GM10266 (cell line): ENCODE measurements around the gene TRPV6.

Experiments
- DNase-seq: peaks from one replicate; pipeline ENCODE4 v3.0.0; 2012; ENCODE audit errors: extremely low spot score
- CTCF ChIP-seq: IDR thresholded peaks from 2 replicates; pipeline ENCODE4 v1.5.1; 2012; ENCODE audit warnings: mild to moderate bottlenecking, low read depth; ENCODE audit not compliant: control insufficient read depth, insufficient read depth; ENCODE audit errors: missing control alignments

Gene TRPV6

DNA sequence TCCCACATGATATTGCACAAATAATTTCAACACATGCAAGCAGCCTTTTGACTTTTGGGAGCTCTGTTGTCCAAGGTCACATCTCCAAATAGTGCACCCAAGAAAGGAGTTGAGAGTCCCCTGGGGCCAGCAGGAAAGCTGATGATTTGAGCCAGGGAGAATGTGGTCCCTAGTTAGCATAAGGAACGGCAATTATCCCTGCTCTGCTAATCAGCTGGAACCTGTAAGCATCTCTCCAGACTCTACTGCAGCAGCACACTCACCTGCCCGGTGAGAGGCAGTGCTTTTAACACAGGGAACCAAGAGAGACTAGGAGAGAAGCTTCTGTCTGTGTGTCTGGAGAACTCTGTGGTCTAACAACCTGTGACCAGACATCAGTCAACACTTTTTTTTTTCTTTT is 31.0 kb upstream of the TRPV6 start:
- TF ChIP-seq CTCF = no peak
- DNase-seq = no peak

- no peak for DNase-seq
- TF ChIP-seq CTCF = no peak
These were observed 29.8 kb upstream of the TRPV6 start for GRCh38 chr7:142915315-142915714.

DNA sequence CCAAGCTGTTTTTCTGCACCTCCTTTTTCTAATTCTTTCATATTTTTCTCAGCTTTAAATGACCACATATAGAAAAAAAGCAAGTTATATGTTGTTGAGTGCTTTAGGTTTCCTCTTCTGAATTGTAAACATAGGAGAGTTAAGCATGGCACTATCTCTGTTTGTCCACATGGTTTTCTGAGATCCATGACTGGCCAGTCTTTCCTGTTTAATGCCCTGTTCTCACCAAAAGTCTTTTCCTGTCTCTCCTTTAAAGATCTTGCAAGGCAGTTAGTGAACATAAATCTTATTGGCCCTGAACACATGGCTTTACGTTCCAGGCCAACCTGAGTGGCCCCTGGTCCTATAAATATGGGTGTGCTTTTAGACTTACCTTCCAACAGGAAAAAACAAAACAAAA is 28.6 kb upstream of the TRPV6 start:
- TF ChIP-seq CTCF = no peak
- DNase-seq = no peak

DNA sequence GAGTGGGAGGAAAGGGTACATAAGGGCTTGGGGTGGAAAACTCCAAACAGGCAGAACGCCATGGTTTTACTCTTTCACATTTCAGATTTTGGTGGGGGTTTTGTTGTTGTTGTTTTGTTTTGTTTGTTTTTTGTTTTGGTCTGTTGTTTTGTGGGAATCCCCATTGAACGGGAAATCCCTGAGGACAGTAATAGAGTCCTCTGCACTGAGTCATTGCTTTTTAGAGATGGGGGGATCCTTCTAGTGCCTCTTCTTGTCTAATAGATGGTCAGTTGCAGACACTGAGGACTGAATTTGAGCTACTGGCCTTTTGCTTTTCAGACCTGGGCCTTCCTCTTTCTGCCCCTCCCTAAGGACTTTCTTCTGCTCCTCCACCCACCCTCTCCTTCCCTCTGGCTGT is 28.0 kb upstream of the TRPV6 start:
- TF ChIP-seq CTCF = no peak
- DNase-seq = no peak

- TF ChIP-seq CTCF = no peak
- DNase-seq = no peak
These were observed 27.5 kb upstream of the TRPV6 start for GRCh38 chr7:142913051-142913450.

GRCh38 chr7:142910481-142910880 is 24.9 kb upstream of the TRPV6 start:
- no peak for DNase-seq
- no peak for TF ChIP-seq CTCF

DNA sequence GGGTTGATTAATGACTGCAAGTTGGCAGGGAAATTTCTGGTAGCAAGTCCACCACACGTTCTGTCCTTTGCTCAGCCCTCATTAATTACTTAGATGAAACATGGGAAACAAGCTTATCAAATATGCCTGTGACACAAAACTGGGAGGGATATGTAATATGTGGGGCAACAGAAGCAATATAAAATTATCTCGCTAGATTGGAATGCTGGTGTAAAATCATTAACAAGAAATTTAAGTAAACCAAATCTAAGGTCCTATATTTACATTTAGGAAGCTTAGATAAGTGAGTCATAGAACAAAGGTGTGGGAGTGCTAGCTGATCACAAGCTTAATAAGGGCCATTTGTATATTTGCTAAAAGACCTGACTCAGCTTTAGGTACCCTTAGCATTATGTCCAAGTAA is 24.5 kb upstream of the TRPV6 start:
- DNase-seq = no peak

More for the DNA sequence above, 24.5 kb upstream of the TRPV6 start:
- no peak for TF ChIP-seq CTCF
